Right renal cortex interstitium (tissue), 3 donors: ENCODE measurements around the gene PROSER1. TPM values are rescaled to one million over a fixed set of nuclear protein-coding genes. Genes with fewer than 3 reads are reported as not detected.

Experiments used
- polyA plus RNA-seq, 3 donors: library from polyadenylated mRNA; unstranded; fragments of 120-200 nt; gene quantifications; one replicate each; pipeline ENCODE4 v1.2.1, GENCODE V29; 2013; ENCODE audit not compliant: insufficient read length in 3 of 3

The PROSER1 gene
- polyA plus RNA-seq, 3 donors, result 31.4 to 33.7 (median 31.4) TPM

Other genes starting within 250 kb of the PROSER1 start
- under 1 TPM in 1 of 3 donors, not detected in 2; 0.08 TPM for gene STOML3, start 47.3 kb downstream of the PROSER1 start, polyA plus RNA-seq
- gene NHLRC3, start 367 bp upstream of the PROSER1 start, polyA plus RNA-seq, result 10 to 100 TPM; 35.5 to 40.3 (median 36.1) TPM